ENCODE measurements around the gene KIF12.
A peak's percentile ranks its signal among the peaks of the same experiment; 100 is the strongest.
"Not testable (repeated sequence)": the region's sequence is repeated elsewhere in the genome, so short reads cannot be mapped to it uniquely, and the experiment has no call there.

Gene KIF12

GRCh38 chr9:114084282-114085073, 14.6 kb downstream of the KIF12 start:
- H3K36me3 Mint-ChIP-seq: no peaks in the 10 kb centered on the region
- no peak for DNase-seq (ENCODE audit: low spot score in 2 of 2)
- H3K27ac Mint-ChIP-seq: no peak overlapping the region
- H3K4me1 Mint-ChIP-seq: no peaks in the 10 kb centered on the region
- no peak overlapping the region for H3K4me3 Mint-ChIP-seq
- ATAC-seq: no peak
- H3K9me3 Mint-ChIP-seq: no peaks in the 10 kb centered on the region

DNA sequence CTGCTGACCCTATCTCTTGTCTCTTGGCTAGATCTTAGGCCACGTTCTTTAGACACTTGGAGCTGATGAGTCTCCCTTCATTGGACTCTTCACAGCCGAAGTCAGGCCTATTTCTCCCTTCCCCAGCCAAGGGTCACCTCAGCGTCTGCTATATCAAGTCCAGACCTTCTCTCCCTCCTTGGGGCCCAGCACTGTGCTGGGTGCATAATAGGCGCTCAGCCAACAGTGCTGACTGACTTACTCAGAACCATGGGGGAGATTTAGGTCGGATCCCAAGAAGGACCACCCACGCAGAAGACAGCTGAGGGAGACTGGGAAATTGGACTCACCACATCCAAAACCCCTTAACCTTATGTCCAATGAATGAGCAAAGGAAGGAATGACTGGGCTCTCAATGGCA, 15.4 kb downstream of the KIF12 start:
- Mint-ChIP-seq H3K9me3 (no peaks in the 10 kb centered on the region), H3K4me1 (no peaks in the 10 kb centered on the region), H3K4me3 (no peak overlapping the region), H3K36me3 (no peaks in the 10 kb centered on the region), H3K27ac (no peak overlapping the region)
- DNase-seq (ENCODE audit: low spot score in 2 of 2) (no peak), ATAC-seq (no peak)

- H3K27ac Mint-ChIP-seq; H3K4me1 Mint-ChIP-seq; H3K9me3 Mint-ChIP-seq; DNase-seq (ENCODE audit: low spot score in 2 of 2); H3K4me3 Mint-ChIP-seq; H3K36me3 Mint-ChIP-seq: not testable (repeated sequence)
- ATAC-seq: peak; percentile 4
Observed at GRCh38 chr9:114082763-114083412, 16.2 kb downstream of the KIF12 start.

DNA sequence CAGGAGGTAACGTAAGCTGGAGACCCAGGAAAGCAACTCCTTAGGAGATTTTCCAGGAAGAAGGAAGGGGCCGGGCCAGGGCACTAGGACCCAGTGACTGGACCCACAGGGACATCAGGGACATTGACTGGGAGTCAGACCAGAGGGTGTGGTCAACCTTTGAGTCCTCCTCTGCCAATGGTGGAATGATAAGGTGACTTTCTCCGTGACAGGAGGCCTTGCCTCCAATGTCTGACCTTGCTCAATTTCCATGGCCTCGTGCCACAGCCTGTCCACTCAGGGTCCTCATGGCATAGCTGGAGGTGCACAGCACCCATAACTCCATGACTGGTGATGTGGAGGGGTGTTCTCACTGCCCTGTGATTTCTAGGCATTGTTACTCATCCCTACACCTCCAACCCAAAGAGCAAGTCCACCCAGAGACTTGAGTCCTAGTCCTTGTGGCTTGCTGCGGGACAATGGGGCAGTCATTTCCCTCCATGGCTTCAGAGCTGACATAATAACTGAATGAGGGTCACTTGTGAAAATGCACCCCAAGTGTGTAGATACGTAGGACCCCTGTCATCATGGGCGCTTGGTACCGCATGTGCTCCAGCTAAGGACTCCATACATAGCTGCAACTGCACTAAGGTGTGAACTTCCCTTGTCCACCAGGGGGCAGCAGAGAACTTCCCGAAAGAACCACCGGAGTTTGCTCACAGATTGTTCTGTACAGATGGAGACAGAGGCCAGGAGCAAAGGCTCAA, 16.9 kb downstream of the KIF12 start:
- Mint-ChIP-seq H3K4me3 (no peak overlapping the region), H3K9me3 (no peaks in the 10 kb centered on the region), H3K4me1 (no peaks in the 10 kb centered on the region), H3K36me3 (no peaks in the 10 kb centered on the region), H3K27ac (no peak overlapping the region)
- ATAC-seq (peak; percentile 78), DNase-seq (ENCODE audit: low spot score in 2 of 2) (peak; percentile 74 to 89)

DNA sequence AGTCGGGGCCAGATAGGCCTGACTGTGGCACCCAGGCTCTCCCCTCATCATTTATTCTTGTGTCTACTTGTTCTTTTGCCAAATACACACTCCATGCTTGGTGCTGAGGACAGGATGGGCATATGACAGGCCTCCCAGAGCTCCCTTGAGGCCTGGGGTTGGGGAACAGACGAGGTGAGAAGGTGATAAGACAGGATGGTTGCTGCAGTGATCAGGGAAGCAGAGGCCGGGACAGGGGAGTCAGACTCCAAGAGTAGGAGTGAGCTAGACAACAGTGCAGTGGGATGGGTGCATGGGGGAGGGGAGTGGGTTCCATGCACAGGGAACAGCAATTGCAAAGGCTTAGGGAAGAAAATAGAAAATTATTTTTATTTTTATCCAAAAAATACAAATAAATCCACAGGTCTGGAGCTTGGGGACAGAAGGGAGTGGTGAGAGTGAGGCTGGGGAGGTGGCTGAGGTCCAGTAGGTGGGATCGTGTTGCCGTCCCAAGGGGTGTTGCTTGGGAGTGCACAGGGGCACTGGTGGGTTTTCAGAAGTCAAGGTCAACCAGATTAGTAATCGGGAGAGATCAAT, 17.6 kb downstream of the KIF12 start:
- Mint-ChIP-seq H3K9me3 (no peaks in the 10 kb centered on the region), H3K4me1 (no peaks in the 10 kb centered on the region), H3K27ac (no peak overlapping the region), H3K4me3 (no peak overlapping the region), H3K36me3 (no peaks in the 10 kb centered on the region)
- no peak for ATAC-seq
- DNase-seq (ENCODE audit: low spot score in 2 of 2): no peak

GRCh38 chr9:114080773-114081440, 18.2 kb downstream of the KIF12 start:
- ATAC-seq: no peak
- peaks cover 2% of the 10 kb centered on the region for H3K4me1 Mint-ChIP-seq
- H3K27ac Mint-ChIP-seq: no peak overlapping the region
- no peak overlapping the region for H3K4me3 Mint-ChIP-seq
- no peak for DNase-seq (ENCODE audit: low spot score in 2 of 2)
- no peaks in the 10 kb centered on the region for H3K9me3 Mint-ChIP-seq
- no peaks in the 10 kb centered on the region for H3K36me3 Mint-ChIP-seq

GRCh38 chr9:114080195-114080772, 18.8 kb downstream of the KIF12 start:
- H3K9me3 Mint-ChIP-seq: no peaks in the 10 kb centered on the region
- ATAC-seq: no peak
- H3K27ac Mint-ChIP-seq: no peak overlapping the region
- H3K36me3 Mint-ChIP-seq: no peaks in the 10 kb centered on the region
- no peak overlapping the region for H3K4me3 Mint-ChIP-seq
- DNase-seq (ENCODE audit: low spot score in 2 of 2): no peak
- H3K4me1 Mint-ChIP-seq: peaks cover 8% of the 10 kb centered on the region

GRCh38 chr9:114078781-114079156, 20.3 kb downstream of the KIF12 start:
- Mint-ChIP-seq H3K27ac (no peak overlapping the region), H3K4me1 (peaks cover 9% of the 10 kb centered on the region), H3K4me3 (no peak overlapping the region), H3K9me3 (no peaks in the 10 kb centered on the region), H3K36me3 (no peaks in the 10 kb centered on the region)
- no peak for DNase-seq (ENCODE audit: low spot score in 2 of 2)
- no peak for ATAC-seq

GRCh38 chr9:114078021-114078780, 20.9 kb downstream of the KIF12 start, which contains the start of gene AMBP:
Gene AMBP (minus strand): TSS chr9:114078300. CDS start chr9:114078209, 91 bp downstream.
- Mint-ChIP-seq H3K36me3 (no peaks in the 10 kb centered on the region), H3K4me1 (peaks cover 9% of the 10 kb centered on the region), H3K27ac (no peak within 1 kb of the TSS), H3K4me3 (no peak within 1 kb of the TSS), H3K9me3 (no peaks in the 10 kb centered on the region)
- ATAC-seq (no peak), DNase-seq (ENCODE audit: low spot score in 2 of 2) (no peak)

- no peak for DNase-seq (ENCODE audit: low spot score in 2 of 2)
- no peak overlapping the region for H3K27ac Mint-ChIP-seq
- H3K4me3 Mint-ChIP-seq: no peak overlapping the region
- no peak for ATAC-seq
- peaks cover 9% of the 10 kb centered on the region for H3K4me1 Mint-ChIP-seq
- no peaks in the 10 kb centered on the region for H3K9me3 Mint-ChIP-seq
- no peaks in the 10 kb centered on the region for H3K36me3 Mint-ChIP-seq
Observed at GRCh38 chr9:114077162-114077837, 21.8 kb downstream of the KIF12 start.

DNA sequence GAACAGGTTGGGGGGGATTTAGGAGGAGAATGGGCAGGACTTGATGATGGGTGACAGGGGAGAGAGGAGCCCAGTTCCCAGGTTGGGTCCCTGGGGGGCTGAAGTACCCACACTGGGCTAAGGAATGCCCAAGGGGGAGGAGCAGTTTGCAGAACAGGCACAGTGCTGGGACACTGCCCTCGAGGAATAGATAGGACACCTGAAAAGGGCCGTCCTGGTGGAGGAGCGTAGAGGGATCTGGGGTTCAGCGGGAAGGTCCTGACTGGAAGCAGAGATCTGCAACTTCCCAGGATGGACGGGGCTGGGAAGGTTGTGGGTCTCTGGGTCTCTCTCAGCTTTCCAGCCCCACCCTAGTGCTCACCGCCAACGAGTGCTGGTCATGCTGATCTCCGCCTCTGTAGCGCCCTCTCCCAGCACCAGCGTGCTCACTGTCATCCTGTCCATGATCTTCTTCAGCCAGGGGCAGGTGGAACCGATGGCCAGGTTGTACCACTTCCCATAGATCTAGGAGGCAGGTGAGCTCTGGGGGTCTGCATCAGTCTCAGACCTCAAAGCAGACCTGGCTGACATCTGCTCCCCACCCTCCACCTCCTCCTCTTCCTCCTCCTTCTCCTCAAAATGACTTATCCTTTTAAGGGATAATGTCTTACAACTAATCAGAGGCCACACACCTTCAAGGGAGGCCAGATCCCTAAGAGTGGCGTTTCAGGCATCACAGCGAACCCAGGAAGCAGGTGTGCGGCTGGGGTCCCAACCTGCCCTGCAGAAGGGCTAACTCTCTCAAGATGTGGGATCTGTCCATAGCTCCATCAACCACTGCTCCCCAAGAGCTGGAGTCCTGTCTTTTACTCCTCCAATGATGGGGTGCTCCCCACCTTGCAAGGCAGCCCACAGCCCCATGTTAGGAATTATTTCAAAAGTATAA, 22.6 kb downstream of the KIF12 start:
- ATAC-seq (no peak), DNase-seq (ENCODE audit: low spot score in 2 of 2) (no peak)
- Mint-ChIP-seq H3K9me3 (no peaks in the 10 kb centered on the region), H3K4me1 (peaks cover 9% of the 10 kb centered on the region), H3K36me3 (no peaks in the 10 kb centered on the region), H3K4me3 (no peak overlapping the region), H3K27ac (no peak overlapping the region)

- Mint-ChIP-seq H3K9me3 (no peaks in the 10 kb centered on the region), H3K36me3 (no peaks in the 10 kb centered on the region), H3K4me1 (peaks cover 9% of the 10 kb centered on the region), H3K27ac (no peak overlapping the region), H3K4me3 (no peak overlapping the region)
- ATAC-seq (no peak), DNase-seq (ENCODE audit: low spot score in 2 of 2) (no peak)
Observed at GRCh38 chr9:114075602-114076001, 23.5 kb downstream of the KIF12 start.
